ENCODE measurements around the gene NINJ2.

NINJ2 gene

DNA sequence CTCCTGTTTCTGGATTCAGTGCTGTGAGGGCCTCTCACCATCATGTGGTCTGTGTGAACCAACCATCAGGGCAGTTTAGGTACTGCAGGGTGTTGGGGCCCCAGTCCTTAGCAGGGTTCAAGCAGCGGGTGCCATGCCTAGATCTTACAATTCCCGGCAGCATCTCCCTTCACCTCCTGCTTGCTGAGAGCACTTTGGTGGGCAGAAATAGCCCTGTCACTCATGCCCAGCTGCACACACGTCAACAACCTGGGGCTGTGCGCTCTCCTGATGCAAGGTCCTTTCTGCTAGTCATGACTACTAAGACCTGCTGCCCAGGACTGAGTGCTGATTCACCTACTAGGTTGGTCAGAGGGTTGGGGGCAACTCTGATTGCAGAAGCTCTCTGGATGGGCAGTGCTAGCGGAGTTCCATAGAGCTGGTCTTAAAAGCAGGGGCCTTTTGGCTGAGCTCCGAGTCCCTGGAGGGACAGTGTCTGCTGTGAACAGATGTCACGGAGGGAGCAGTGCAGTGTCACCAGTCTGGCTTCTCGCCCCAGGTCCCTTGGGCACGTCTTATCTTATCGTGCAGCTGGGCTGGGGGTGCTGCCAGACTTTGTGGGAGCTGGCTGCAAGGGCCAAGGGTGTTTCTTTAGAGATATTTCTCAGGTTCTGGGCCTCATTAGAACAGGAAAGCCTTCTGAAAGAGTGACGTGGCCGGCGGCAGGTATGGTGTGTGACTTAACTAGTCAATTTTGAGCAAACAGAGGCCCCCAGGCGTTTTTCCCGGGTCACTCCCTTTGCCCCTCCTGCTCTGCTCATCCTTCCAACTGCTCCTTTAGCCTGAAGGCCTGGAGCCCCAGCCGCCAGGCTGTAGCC lies 71.8 kb downstream of the NINJ2 start:
- Histone ChIP-seq H3K9ac (ENCODE audit: low read depth, low read length) (no peak overlapping the region), H3K27ac (ENCODE audit: low read depth, low read length) (no peak overlapping the region), H3K4me1 (ENCODE audit: control insufficient read depth, insufficient read depth, low read length) (no peaks in the 10 kb centered on the region), H3K27me3 (ENCODE audit: control insufficient read depth, insufficient read depth, low read length) (no peaks in the 10 kb centered on the region), H3K36me3 (ENCODE audit: control insufficient read depth, insufficient read depth, low read length) (no peaks in the 10 kb centered on the region), H3K4me3 (ENCODE audit: low read depth, low read length) (no peak overlapping the region), H3K9me3 (ENCODE audit: control insufficient read depth, insufficient read depth, low read length) (no peaks in the 10 kb centered on the region)

GRCh38 chr12:590206-590750 lies 73.0 kb downstream of the NINJ2 start:
- H3K36me3 ChIP-seq (ENCODE audit: control insufficient read depth, insufficient read depth, low read length) = no peaks in the 10 kb centered on the region
- no peak overlapping the region for H3K9ac ChIP-seq (ENCODE audit: low read depth, low read length)
- no peak overlapping the region for H3K27ac ChIP-seq (ENCODE audit: low read depth, low read length)
- H3K27me3 ChIP-seq (ENCODE audit: control insufficient read depth, insufficient read depth, low read length) = no peaks in the 10 kb centered on the region
- no peaks in the 10 kb centered on the region for H3K4me1 ChIP-seq (ENCODE audit: control insufficient read depth, insufficient read depth, low read length)
- H3K9me3 ChIP-seq (ENCODE audit: control insufficient read depth, insufficient read depth, low read length) = no peaks in the 10 kb centered on the region
- H3K4me3 ChIP-seq (ENCODE audit: low read depth, low read length) = no peak overlapping the region

- no peak overlapping the region for H3K9ac ChIP-seq (ENCODE audit: low read depth, low read length)
- H3K4me1 ChIP-seq (ENCODE audit: control insufficient read depth, insufficient read depth, low read length) = no peaks in the 10 kb centered on the region
These were observed 74.6 kb downstream of the NINJ2 start for GRCh38 chr12:588646-589045.

GRCh38 chr12:588024-588322 lies 75.3 kb downstream of the NINJ2 start:
- Histone ChIP-seq H3K9me3 (ENCODE audit: control insufficient read depth, insufficient read depth, low read length) (no peaks in the 10 kb centered on the region), H3K4me1 (ENCODE audit: control insufficient read depth, insufficient read depth, low read length) (no peaks in the 10 kb centered on the region), H3K36me3 (ENCODE audit: control insufficient read depth, insufficient read depth, low read length) (no peaks in the 10 kb centered on the region), H3K27me3 (ENCODE audit: control insufficient read depth, insufficient read depth, low read length) (no peaks in the 10 kb centered on the region), H3K4me3 (ENCODE audit: low read depth, low read length) (no peak overlapping the region), H3K9ac (ENCODE audit: low read depth, low read length) (no peak overlapping the region), H3K27ac (ENCODE audit: low read depth, low read length) (no peak overlapping the region)

More at GRCh38 chr12:588646-589045, 74.6 kb downstream of the NINJ2 start:
- Histone ChIP-seq H3K4me3 (ENCODE audit: low read depth, low read length) (no peak overlapping the region), H3K27me3 (ENCODE audit: control insufficient read depth, insufficient read depth, low read length) (no peaks in the 10 kb centered on the region), H3K36me3 (ENCODE audit: control insufficient read depth, insufficient read depth, low read length) (no peaks in the 10 kb centered on the region), H3K27ac (ENCODE audit: low read depth, low read length) (no peak overlapping the region), H3K9me3 (ENCODE audit: control insufficient read depth, insufficient read depth, low read length) (no peaks in the 10 kb centered on the region)

- Histone ChIP-seq H3K27ac (ENCODE audit: low read depth, low read length) (no peak overlapping the region), H3K9me3 (ENCODE audit: control insufficient read depth, insufficient read depth, low read length) (no peaks in the 10 kb centered on the region), H3K27me3 (ENCODE audit: control insufficient read depth, insufficient read depth, low read length) (no peaks in the 10 kb centered on the region), H3K4me3 (ENCODE audit: low read depth, low read length) (no peak overlapping the region), H3K9ac (ENCODE audit: low read depth, low read length) (no peak overlapping the region), H3K36me3 (ENCODE audit: control insufficient read depth, insufficient read depth, low read length) (no peaks in the 10 kb centered on the region), H3K4me1 (ENCODE audit: control insufficient read depth, insufficient read depth, low read length) (no peaks in the 10 kb centered on the region)
These were observed 75.9 kb downstream of the NINJ2 start for GRCh38 chr12:587132-588023.

GRCh38 chr12:586318-587071 lies 76.8 kb downstream of the NINJ2 start:
- Histone ChIP-seq H3K27me3 (ENCODE audit: control insufficient read depth, insufficient read depth, low read length) (no peaks in the 10 kb centered on the region), H3K9ac (ENCODE audit: low read depth, low read length) (no peak overlapping the region), H3K4me1 (ENCODE audit: control insufficient read depth, insufficient read depth, low read length) (no peaks in the 10 kb centered on the region), H3K27ac (ENCODE audit: low read depth, low read length) (no peak overlapping the region), H3K36me3 (ENCODE audit: control insufficient read depth, insufficient read depth, low read length) (no peaks in the 10 kb centered on the region), H3K9me3 (ENCODE audit: control insufficient read depth, insufficient read depth, low read length) (no peaks in the 10 kb centered on the region), H3K4me3 (ENCODE audit: low read depth, low read length) (no peak overlapping the region)

GRCh38 chr12:585062-586061 lies 77.9 kb downstream of the NINJ2 start:
- Histone ChIP-seq H3K9ac (ENCODE audit: low read depth, low read length) (no peak overlapping the region), H3K36me3 (ENCODE audit: control insufficient read depth, insufficient read depth, low read length) (no peaks in the 10 kb centered on the region), H3K4me3 (ENCODE audit: low read depth, low read length) (no peak overlapping the region), H3K27ac (ENCODE audit: low read depth, low read length) (no peak overlapping the region), H3K9me3 (ENCODE audit: control insufficient read depth, insufficient read depth, low read length) (no peaks in the 10 kb centered on the region), H3K4me1 (ENCODE audit: control insufficient read depth, insufficient read depth, low read length) (no peaks in the 10 kb centered on the region), H3K27me3 (ENCODE audit: control insufficient read depth, insufficient read depth, low read length) (no peaks in the 10 kb centered on the region)

GRCh38 chr12:583251-583869 lies 79.9 kb downstream of the NINJ2 start:
- H3K4me3 ChIP-seq (ENCODE audit: low read depth, low read length) = no peak overlapping the region
- H3K4me1 ChIP-seq (ENCODE audit: control insufficient read depth, insufficient read depth, low read length) = peaks cover 11% of the 10 kb centered on the region
- H3K27me3 ChIP-seq (ENCODE audit: control insufficient read depth, insufficient read depth, low read length) = no peaks in the 10 kb centered on the region
- no peaks in the 10 kb centered on the region for H3K9me3 ChIP-seq (ENCODE audit: control insufficient read depth, insufficient read depth, low read length)
- H3K9ac ChIP-seq (ENCODE audit: low read depth, low read length) = no peak overlapping the region
- no peak overlapping the region for H3K27ac ChIP-seq (ENCODE audit: low read depth, low read length)
- no peaks in the 10 kb centered on the region for H3K36me3 ChIP-seq (ENCODE audit: control insufficient read depth, insufficient read depth, low read length)

DNA sequence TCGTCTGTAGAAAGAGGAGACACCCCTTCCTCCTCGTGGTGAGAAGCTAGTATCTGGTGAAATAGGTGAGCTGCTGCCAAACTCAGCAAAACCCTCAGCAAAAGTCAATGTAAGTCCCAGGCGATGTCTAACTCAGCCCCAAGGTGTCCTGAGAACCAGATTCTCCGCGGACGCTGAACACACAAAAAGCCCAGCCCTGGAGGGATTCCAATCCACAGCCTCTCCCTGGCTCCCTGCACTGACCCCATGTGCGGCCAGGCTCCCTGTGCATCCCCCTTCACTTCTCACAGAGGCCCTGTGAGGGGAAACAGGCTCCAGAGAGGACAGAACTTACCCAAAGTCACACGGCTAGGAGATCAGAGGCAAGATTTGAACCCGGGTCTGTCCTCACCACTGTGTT lies 81.5 kb downstream of the NINJ2 start:
- Histone ChIP-seq H3K4me3 (ENCODE audit: low read depth, low read length) (no peak overlapping the region), H3K27ac (ENCODE audit: low read depth, low read length) (no peak overlapping the region), H3K4me1 (ENCODE audit: control insufficient read depth, insufficient read depth, low read length) (peaks cover 11% of the 10 kb centered on the region), H3K9me3 (ENCODE audit: control insufficient read depth, insufficient read depth, low read length) (no peaks in the 10 kb centered on the region), H3K27me3 (ENCODE audit: control insufficient read depth, insufficient read depth, low read length) (peaks cover 4% of the 10 kb centered on the region), H3K9ac (ENCODE audit: low read depth, low read length) (no peak overlapping the region), H3K36me3 (ENCODE audit: control insufficient read depth, insufficient read depth, low read length) (no peaks in the 10 kb centered on the region)

All from HUES48 (cell line).